Heart left ventricle (tissue), 13 donors: ENCODE results near the gene SETBP1.

Source experiments
- CTCF ChIP-seq, 12 donors: fragments of 200-600 bp; sonication (generic) in 4 of 12; IDR thresholded peaks; one replicate each; pipeline versions ENCODE4 v1.5.0 to v1.8.0; 2018 to 2022; ENCODE audit warnings: antibody characterized with exemption in 12 of 12, mild to moderate bottlenecking in 5 of 12
- POLR2A ChIP-seq, 2 donors: fragments of 450-650 bp; IDR thresholded peaks; one replicate each; pipeline ENCODE4 v1.6.1; 2017; ENCODE audit warnings: antibody characterized with exemption in 2 of 2, mild to moderate bottlenecking in 2 of 2, moderate library complexity in 2 of 2
- donor health status: ischemic (EF 13 %, LVEDD 7.1; RV severe dilation, severe dysfunction).
- donor health status: DM: no; HTN: yes; CAD: no.
- donor health status: DM: no; HTN: no; CAD: no.
- donor health status: ischemic (EF 25% LVEDD 6.9; RV normal size, moderate dysfunction).
- donor health status: ischemic (EF 25% LVEDD 5.7; RV mildly dilated, moderate dysfunction).
- donor health status: ischemic (EF 35%, LVEDD 5.7; RV mildly dilated, moderate dysfunction).
- donor health status: nonischemic (EF 11% LVEDD 7.7; RV severe dilation, severe dysfunction).
- donor health status: DM: yes; HTN: yes; CAD: no.
- donor health status: PGD.
- donor health status: ischemic (EF 29% LVEDD 5.4; RV normal size, mild dysfunction).
- donor health status: nonischemic (EF 23%, LVEDD 6.1; RV moderate dilation, normal function).

GRCh38 chr18:44673256-44673880 is 7.3 kb upstream of the SETBP1 start:
- no peak for TF ChIP-seq CTCF (IDR thresholded peaks at IDR 0.05)
- no peak for TF ChIP-seq POLR2A (IDR thresholded peaks at IDR 0.05)
